ENCODE data around the gene ADGRL1. TPM values are rescaled to one million over a fixed set of nuclear protein-coding genes. Genes with fewer than 3 reads are reported as not detected.
"Not testable (repeated sequence)": the region's sequence is repeated elsewhere in the genome, so short reads cannot be mapped to it uniquely, and the experiment has no call there.

ADGRL1 gene
- polyA plus RNA-seq, 3 donors = 1.7 TPM; not detected in 2

GRCh38 chr19:14226498-14226897, 20.5 kb upstream of the ADGRL1 start:
- H3K27ac Mint-ChIP-seq; H3K9me3 Mint-ChIP-seq; H3K27ac ChIP-seq (ENCODE audit: low read depth in 1 of 2, low read length in 2 of 2); H2AFZ ChIP-seq (ENCODE audit: insufficient read depth, low read depth, low read length, poor library complexity, severe bottlenecking); H3K4me3 Mint-ChIP-seq; DNase-seq; H3K36me3 Mint-ChIP-seq; H3K4me3 ChIP-seq (replicated peaks in 1 of 3; ENCODE audit: low read depth in 2 of 3, low read length in 3 of 3); H3K79me2 ChIP-seq (ENCODE audit: insufficient read depth, low read length); intact Hi-C loops (cut with micrococcal nuclease); H3K9me3 ChIP-seq (replicated peaks in 1 of 2; ENCODE audit: control insufficient read depth in 1 of 2, insufficient read depth in 1 of 2, low read length in 2 of 2); H3K4me1 ChIP-seq (ENCODE audit: control insufficient read depth in 1 of 2, insufficient read depth in 2 of 2, low read length in 2 of 2); H3K4me2 ChIP-seq (replicated peaks; ENCODE audit: extremely low read depth, low read length, poor library complexity, severe bottlenecking); H3K9ac ChIP-seq (ENCODE audit: insufficient read depth, low read length, poor library complexity, severe bottlenecking); H3K36me3 ChIP-seq (replicated peaks in 1 of 2; ENCODE audit: control insufficient read depth in 1 of 2, insufficient read depth in 2 of 2, low read length in 2 of 2); H4K20me1 ChIP-seq (ENCODE audit: insufficient read depth, low read length): not testable (repeated sequence)
- peaks cover 0 to 14% of the 10 kb centered on the region in 2 donors for H3K27me3 ChIP-seq (ENCODE audit: control insufficient read depth in 2 of 2, insufficient read depth in 2 of 2, low read length in 2 of 2)
- Mint-ChIP-seq H3K4me1 (peaks cover 11% of the 10 kb centered on the region), H3K27me3 (ENCODE audit: low read depth in 3 of 3) (peaks cover 19 to 39% (median 23%) of the 10 kb centered on the region in 3 donors)
- 100% methylated on average over 1 of the region's 6 CpGs for WGBS (ENCODE audit: insufficient coverage)

- H3K27ac Mint-ChIP-seq = no peak overlapping the region
- intact Hi-C loops (cut with micrococcal nuclease) = no loop called here
- 92% methylated on average over 2 of the region's 16 CpGs for WGBS (ENCODE audit: insufficient coverage)
Observed at GRCh38 chr19:14222886-14223285, 16.9 kb upstream of the ADGRL1 start.

More at GRCh38 chr19:14222886-14223285, 16.9 kb upstream of the ADGRL1 start:
- no peaks in the 10 kb centered on the region for H3K36me3 ChIP-seq (replicated peaks in 1 of 2; ENCODE audit: control insufficient read depth in 1 of 2, insufficient read depth in 2 of 2, low read length in 2 of 2)
- no peaks in the 10 kb centered on the region for H3K27me3 ChIP-seq (ENCODE audit: control insufficient read depth in 2 of 2, insufficient read depth in 2 of 2, low read length in 2 of 2)
- H3K4me2 ChIP-seq (replicated peaks; ENCODE audit: extremely low read depth, low read length, poor library complexity, severe bottlenecking) = no peak overlapping the region
- H3K36me3 Mint-ChIP-seq = no peaks in the 10 kb centered on the region
- H3K4me1 ChIP-seq (ENCODE audit: control insufficient read depth in 1 of 2, insufficient read depth in 2 of 2, low read length in 2 of 2) = peaks cover 3 to 5% of the 10 kb centered on the region in 2 donors
- H3K9me3 Mint-ChIP-seq = peaks cover 0 to 5% (median 2%) of the 10 kb centered on the region in 7 donors
- no peak overlapping the region for H3K9ac ChIP-seq (ENCODE audit: insufficient read depth, low read length, poor library complexity, severe bottlenecking)
- no peaks in the 10 kb centered on the region for H3K79me2 ChIP-seq (ENCODE audit: insufficient read depth, low read length)
- H3K4me3 Mint-ChIP-seq = no peak overlapping the region
- H3K9me3 ChIP-seq (replicated peaks in 1 of 2; ENCODE audit: control insufficient read depth in 1 of 2, insufficient read depth in 1 of 2, low read length in 2 of 2) = no peaks in the 10 kb centered on the region
- no peak overlapping the region for H2AFZ ChIP-seq (ENCODE audit: insufficient read depth, low read depth, low read length, poor library complexity, severe bottlenecking)
- peaks cover 13% of the 10 kb centered on the region for H3K4me1 Mint-ChIP-seq
- H3K27me3 Mint-ChIP-seq (ENCODE audit: low read depth in 3 of 3) = peaks cover 4 to 13% (median 6%) of the 10 kb centered on the region in 3 donors
- no peak overlapping the region for H3K27ac ChIP-seq (ENCODE audit: low read depth in 1 of 2, low read length in 2 of 2)
- no peak overlapping the region for H3K4me3 ChIP-seq (replicated peaks in 1 of 3; ENCODE audit: low read depth in 2 of 3, low read length in 3 of 3)
- H4K20me1 ChIP-seq (ENCODE audit: insufficient read depth, low read length) = no peaks in the 10 kb centered on the region
- TF ChIP-seq CTCF (IDR thresholded peaks at IDR 0.05) = no peak
- DNase-seq = no peak
